Activated B cell treated with CpG ODN at 0.5 μM for 24 hours (primary cell): ENCODE measurements around the gene DLG1. TPM values are rescaled to one million over a fixed set of nuclear protein-coding genes. Genes with fewer than 3 reads are reported as not detected.

Experiments used
- ATAC-seq: fragments of 200-7000 bp; cut with Tn5 transposase; one replicate; pipeline ENCODE4 v1.10.0; 2021; ENCODE audit warnings: low read depth, mild to moderate bottlenecking, moderate library complexity
- CTCF ChIA-PET: fragments of 350-600 bp; sonication (Branson Sonifier 250); formaldehyde crosslinking; loops from one replicate; lab custom pipeline; 2021; ENCODE audit warnings: antibody characterized with exemption; lab: Charles Lee
- POLR2A ChIA-PET: fragments of 350-600 bp; sonication (Branson Sonifier 250); formaldehyde crosslinking; loops from one replicate; lab custom pipeline; 2021; ENCODE audit warnings: antibody characterized with exemption; lab: Charles Lee
- DNase-seq: peaks from one replicate; pipeline ENCODE4 v3.0.0; 2022
- H3K27ac Mint-ChIP-seq: one replicate; pipeline ENCODE4 v1.8.0; 2020; ENCODE audit warnings: mixed read lengths
- H3K27me3 Mint-ChIP-seq: one replicate; pipeline ENCODE4 v1.8.0; 2021; ENCODE audit warnings: mixed read lengths
- H3K36me3 Mint-ChIP-seq: one replicate; pipeline ENCODE4 v1.8.0; 2021; ENCODE audit warnings: low read depth, mixed read lengths
- H3K4me1 Mint-ChIP-seq: one replicate; pipeline ENCODE4 v1.8.0; 2021; ENCODE audit warnings: mixed read lengths
- H3K4me3 Mint-ChIP-seq: one replicate; pipeline ENCODE4 v1.8.0; 2020; ENCODE audit warnings: mild to moderate bottlenecking, mixed read lengths
- H3K9me3 Mint-ChIP-seq: one replicate; pipeline ENCODE4 v1.8.0; 2020; ENCODE audit warnings: mixed read lengths
- intact Hi-C: fragments of 100-400 bp; cut with micrococcal nuclease; formaldehyde crosslinking; loops from one replicate; pipeline ENCODE4 v1.15.1; 2024
- total RNA-seq: library from RNA; stranded (reverse); gene quantifications from 2 replicates; pipeline ENCODE4 v1.2.3, GENCODE V29; 2022
- TF ChIP-seq, protein P1 (sequence below): fragments of 200-600 bp; IDR thresholded peaks from one replicate; pipeline ENCODE4 v1.8.0; 2022; ENCODE audit warnings: antibody characterized with exemption, mild to moderate bottlenecking

DLG1 gene
- total RNA-seq, 1 donor from 2014 or later: 102 TPM

DNA sequence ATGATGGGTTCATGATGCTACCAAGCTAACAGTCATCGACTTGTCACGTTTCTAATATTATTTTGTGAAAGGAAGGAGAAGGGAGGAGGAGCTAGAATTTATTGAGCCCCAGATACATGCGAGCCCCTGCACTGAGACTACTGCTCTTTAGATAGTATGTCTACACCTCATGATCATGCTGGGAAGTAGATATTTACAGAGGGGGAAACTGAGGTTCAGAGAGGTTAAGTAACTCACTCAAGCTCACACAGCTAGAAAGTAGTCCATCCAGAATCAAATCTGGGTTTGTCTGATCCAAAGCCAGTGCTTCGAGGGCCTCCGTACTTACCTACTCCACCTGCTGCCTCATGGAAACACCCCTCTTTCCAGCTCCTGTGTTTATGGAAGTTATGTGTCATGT, 38.8 kb upstream of the DLG1 start:
- Mint-ChIP-seq H3K4me1 (no peaks in the 10 kb centered on the region), H3K27me3 (peaks cover 6% of the 10 kb centered on the region), H3K27ac (no peak overlapping the region), H3K36me3 (no peaks in the 10 kb centered on the region), H3K9me3 (no peaks in the 10 kb centered on the region), H3K4me3 (no peak overlapping the region)
- CTCF ChIA-PET: no interaction called here
- TF ChIP-seq, protein P1, sequence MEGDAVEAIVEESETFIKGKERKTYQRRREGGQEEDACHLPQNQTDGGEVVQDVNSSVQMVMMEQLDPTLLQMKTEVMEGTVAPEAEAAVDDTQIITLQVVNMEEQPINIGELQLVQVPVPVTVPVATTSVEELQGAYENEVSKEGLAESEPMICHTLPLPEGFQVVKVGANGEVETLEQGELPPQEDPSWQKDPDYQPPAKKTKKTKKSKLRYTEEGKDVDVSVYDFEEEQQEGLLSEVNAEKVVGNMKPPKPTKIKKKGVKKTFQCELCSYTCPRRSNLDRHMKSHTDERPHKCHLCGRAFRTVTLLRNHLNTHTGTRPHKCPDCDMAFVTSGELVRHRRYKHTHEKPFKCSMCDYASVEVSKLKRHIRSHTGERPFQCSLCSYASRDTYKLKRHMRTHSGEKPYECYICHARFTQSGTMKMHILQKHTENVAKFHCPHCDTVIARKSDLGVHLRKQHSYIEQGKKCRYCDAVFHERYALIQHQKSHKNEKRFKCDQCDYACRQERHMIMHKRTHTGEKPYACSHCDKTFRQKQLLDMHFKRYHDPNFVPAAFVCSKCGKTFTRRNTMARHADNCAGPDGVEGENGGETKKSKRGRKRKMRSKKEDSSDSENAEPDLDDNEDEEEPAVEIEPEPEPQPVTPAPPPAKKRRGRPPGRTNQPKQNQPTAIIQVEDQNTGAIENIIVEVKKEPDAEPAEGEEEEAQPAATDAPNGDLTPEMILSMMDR: no peak
- intact Hi-C loops: no loop called here
- POLR2A ChIA-PET: no interaction called here
- DNase-seq (no peak), ATAC-seq (no peak)

DNA sequence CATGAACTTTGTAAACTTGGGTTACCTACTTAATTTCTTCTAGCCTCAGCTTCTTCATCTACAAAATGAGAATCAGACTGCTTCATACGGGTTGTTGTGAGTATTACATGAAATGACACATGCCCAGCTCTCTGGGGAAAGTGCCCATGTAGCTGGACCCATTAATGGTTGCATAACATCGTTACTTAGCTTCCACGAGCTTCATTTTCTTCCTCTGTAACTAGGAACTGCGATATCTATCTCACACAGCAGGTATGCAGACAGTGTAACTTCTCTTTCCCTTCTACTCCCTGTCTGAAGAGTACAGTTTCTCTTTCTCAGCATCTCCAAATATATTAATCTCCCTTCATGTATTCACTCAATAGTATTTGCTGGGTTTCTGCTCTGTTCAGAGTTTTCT, 37.9 kb upstream of the DLG1 start:
- intact Hi-C loops: no loop called here
- Mint-ChIP-seq H3K9me3 (no peaks in the 10 kb centered on the region), H3K27ac (no peak overlapping the region), H3K27me3 (peaks cover 11% of the 10 kb centered on the region), H3K36me3 (no peaks in the 10 kb centered on the region), H3K4me3 (no peak overlapping the region), H3K4me1 (no peaks in the 10 kb centered on the region)
- ChIA-PET CTCF (no interaction called here), POLR2A (no interaction called here)
- DNase-seq: no peak
- no peak for ATAC-seq
- TF ChIP-seq, protein P1: no peak

DNA sequence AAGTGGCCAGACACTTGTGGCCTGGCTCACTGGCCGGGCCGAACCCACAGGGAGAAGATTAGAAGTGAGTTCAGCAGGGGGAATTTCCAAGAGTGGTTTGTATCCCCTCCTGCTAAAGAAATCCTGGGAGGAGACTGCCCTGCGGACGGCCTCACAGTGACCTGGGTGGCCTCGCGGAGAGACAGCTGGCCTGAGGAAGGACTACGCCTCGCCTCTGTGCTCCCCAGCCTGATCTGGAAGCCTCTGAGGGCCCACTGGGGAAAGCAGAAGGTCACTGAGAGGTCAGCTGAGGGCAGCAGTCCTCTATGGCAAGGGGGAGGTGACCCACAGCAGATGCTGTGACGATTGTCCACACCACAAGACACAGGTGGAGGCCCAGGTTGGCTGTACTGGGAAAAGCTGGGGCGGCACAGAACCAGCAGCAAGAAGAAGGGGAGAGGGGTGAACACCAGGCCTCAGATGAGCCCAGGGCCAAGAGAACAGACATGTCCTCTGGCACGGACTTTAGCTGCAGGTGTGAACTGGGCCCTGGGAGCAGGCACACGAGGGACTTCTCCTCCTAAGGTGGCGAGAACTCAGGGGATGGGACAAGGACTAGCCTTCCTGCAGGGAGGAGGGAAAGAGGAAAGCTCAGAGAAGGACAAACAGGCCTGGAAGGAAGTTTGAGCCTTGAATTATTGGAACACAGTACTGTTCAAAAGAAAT, 37.2 kb upstream of the DLG1 start:
- intact Hi-C loops: no loop called here
- DNase-seq (no peak), ATAC-seq (no peak)
- peaks cover 13% of the 10 kb centered on the region for H3K27me3 Mint-ChIP-seq
- no peaks in the 10 kb centered on the region for H3K36me3 Mint-ChIP-seq
- H3K27ac Mint-ChIP-seq: no peak overlapping the region
- CTCF ChIA-PET: no interaction called here
- no peaks in the 10 kb centered on the region for H3K9me3 Mint-ChIP-seq
- POLR2A ChIA-PET: no interaction called here
- no peak overlapping the region for H3K4me3 Mint-ChIP-seq
- TF ChIP-seq, protein P1: no peak
- no peaks in the 10 kb centered on the region for H3K4me1 Mint-ChIP-seq

DNA sequence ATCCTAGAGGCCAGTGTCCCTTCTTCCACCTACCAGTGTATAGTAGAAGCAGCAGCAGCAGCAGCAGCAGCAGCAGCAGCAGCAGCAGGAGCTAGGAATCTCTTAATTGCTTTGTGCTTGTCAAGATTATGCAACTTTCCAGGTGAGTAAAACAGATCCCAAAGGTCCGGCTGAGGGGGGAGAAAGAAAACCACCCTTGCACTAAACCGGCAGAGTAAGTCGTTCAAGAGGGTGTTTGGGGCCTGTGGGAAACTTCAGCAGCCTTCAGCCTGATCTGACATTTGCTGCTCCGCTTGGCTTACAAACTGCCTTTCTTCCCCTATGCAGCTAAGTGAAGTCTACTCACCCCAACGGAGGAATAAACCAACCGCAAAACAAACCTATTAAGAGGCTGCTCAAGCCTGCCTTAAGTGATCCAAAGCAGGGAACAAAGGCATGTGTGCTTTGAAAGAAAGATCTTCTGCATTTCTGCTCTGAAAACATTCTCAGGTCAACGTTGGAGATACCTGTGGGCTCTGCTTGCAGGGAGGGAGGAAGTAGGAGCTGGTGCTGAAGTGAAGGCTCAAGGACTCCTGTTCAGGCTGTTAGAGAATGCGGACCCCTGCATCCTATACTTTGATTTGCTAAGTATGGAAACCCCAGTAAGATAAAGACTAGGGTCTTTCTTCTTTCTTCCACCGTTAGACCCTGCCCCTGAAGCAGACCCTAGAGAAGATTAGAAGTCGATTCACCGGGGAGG, 35.7 kb upstream of the DLG1 start:
- H3K27ac Mint-ChIP-seq: no peak overlapping the region
- H3K4me3 Mint-ChIP-seq: no peak overlapping the region
- H3K36me3 Mint-ChIP-seq: no peaks in the 10 kb centered on the region
- intact Hi-C loops: no loop called here
- H3K27me3 Mint-ChIP-seq: peaks cover 15% of the 10 kb centered on the region
- DNase-seq (no peak), ATAC-seq (no peak)
- CTCF ChIA-PET: no interaction called here
- TF ChIP-seq, protein P1: no peak
- POLR2A ChIA-PET: no interaction called here
- no peaks in the 10 kb centered on the region for H3K9me3 Mint-ChIP-seq
- H3K4me1 Mint-ChIP-seq: no peaks in the 10 kb centered on the region

DNA sequence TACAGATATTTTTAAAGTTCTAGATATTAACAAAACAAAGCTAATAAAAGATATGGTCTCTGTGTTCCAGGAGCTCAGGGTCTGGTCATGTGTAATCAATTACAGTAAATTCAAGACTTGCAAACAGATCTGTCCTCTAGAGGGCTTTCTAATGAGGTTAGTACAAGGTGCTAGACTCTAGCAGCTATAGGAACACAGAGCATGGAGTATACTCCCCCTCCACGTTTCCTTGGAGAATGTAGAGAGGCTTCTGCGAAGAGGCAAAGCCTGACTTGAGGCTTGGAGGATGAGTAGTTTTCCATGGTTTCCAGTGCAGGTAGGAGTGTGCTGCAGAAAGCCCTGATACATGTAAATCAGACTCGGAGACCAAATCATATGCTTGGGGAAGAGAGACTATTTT, 32.7 kb upstream of the DLG1 start:
- Mint-ChIP-seq H3K36me3 (no peaks in the 10 kb centered on the region), H3K4me1 (no peaks in the 10 kb centered on the region), H3K4me3 (no peak overlapping the region), H3K27ac (no peak overlapping the region), H3K9me3 (no peaks in the 10 kb centered on the region), H3K27me3 (peaks cover 19% of the 10 kb centered on the region)
- CTCF ChIA-PET: no interaction called here
- intact Hi-C loops: no loop called here
- POLR2A ChIA-PET: no interaction called here
- DNase-seq: no peak
- ATAC-seq: no peak
- TF ChIP-seq, protein P1: no peak
